Endothelial cell of hepatic sinusoid (primary cell): Measurements from ENCODE around the gene SERPINA9.
"Not testable (repeated sequence)": the region's sequence is repeated elsewhere in the genome, so short reads cannot be mapped to it uniquely, and the experiment has no call there.

Experiments used
- in situ Hi-C: cut with HindIII; loops from 2 replicates; pipeline ENCODE4 v1.10.0; 2017; ENCODE audit warnings: low sequenced_read_pairs

The SERPINA9 gene, protein sequence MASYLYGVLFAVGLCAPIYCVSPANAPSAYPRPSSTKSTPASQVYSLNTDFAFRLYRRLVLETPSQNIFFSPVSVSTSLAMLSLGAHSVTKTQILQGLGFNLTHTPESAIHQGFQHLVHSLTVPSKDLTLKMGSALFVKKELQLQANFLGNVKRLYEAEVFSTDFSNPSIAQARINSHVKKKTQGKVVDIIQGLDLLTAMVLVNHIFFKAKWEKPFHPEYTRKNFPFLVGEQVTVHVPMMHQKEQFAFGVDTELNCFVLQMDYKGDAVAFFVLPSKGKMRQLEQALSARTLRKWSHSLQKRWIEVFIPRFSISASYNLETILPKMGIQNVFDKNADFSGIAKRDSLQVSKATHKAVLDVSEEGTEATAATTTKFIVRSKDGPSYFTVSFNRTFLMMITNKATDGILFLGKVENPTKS

GRCh38 chr14:94476023-94476422, at the start of gene SERPINA9:
TSS of gene SERPINA9 (minus strand) at chr14:94476197. CDS start at chr14:94469840, 6,357 bp downstream.
- in situ Hi-C loops: no loop called here

DNA sequence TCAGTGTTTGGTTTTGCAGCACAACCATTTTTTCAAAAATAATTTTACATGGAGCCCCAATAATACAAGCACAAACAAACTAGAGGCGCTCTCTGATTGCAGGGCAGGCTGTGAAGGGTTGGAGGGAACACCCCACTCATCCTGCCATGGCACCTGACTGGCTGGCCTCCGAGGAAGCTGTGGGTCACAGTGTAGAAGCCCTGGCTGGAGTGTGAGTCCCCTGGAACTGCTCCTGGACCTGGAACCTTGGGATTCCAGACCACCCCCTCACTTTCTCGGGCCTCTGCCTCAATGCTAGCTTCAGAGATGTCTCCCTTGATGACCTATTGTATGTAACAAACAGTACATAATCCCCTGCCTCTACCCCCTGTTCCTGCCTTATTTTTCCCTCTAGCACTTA, 48.1 kb upstream of the SERPINA9 start:
- in situ Hi-C loops: no loop called here

DNA sequence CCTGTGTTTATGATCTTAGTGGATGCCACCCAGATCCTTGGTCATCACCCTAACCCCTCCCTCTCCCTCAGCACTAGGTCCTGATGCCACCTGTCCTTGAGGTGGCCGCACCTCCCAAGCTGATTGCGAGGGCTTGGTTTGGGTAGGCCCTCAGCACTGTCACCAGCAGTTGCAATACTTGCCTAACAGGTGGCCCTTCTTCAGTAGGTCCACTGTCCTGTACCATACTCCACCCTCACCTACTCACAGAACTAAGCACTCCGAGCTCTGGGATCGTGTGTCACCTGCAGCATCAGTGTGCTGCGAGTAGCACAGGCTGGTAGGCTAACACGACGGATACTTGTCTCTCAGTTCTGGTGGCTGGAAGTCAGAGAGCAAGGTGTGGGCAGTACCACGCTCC, 47.3 kb upstream of the SERPINA9 start:
- in situ Hi-C loops: no loop called here

GRCh38 chr14:94522115-94522724, 46.2 kb upstream of the SERPINA9 start:
- in situ Hi-C loops: no loop called here

DNA sequence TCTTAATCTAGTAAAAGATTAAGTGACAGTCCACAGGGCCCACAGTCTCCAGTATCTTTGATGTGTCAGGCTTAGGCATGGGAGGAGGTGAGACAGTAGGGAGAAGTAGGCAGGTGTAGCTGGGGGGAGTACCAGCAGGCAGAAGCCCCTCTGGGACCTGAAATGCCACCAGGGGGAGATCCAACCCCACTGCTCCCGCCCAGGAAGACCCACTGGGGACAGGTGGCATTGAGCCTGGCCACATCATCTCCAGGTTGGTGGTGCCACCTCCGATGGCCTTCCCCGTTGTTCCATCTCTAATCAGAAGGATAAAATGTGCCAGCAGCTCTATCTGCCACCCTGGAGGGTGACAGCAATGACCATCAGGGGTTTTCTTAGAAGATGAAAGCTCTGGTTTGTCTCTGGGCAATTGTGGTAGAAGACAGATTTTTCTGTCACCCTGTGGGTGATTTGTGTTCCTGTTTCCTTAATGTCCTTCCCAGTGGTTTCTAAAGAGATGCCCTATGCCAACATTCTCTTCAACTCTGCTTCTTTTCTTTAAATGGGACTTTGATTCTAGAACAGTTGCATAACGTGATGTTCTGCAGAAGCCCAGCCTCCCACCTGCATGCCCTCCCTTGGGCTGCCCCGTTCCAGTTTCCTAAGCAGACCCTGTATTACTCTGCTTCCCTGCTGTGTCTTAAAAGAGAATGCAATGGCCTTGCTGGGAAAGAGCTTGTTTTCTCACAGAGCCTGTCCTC, 45.5 kb upstream of the SERPINA9 start:
- in situ Hi-C loops: no loop called here

GRCh38 chr14:94517641-94518257, 41.8 kb upstream of the SERPINA9 start:
- in situ Hi-C loops: no loop called here

DNA sequence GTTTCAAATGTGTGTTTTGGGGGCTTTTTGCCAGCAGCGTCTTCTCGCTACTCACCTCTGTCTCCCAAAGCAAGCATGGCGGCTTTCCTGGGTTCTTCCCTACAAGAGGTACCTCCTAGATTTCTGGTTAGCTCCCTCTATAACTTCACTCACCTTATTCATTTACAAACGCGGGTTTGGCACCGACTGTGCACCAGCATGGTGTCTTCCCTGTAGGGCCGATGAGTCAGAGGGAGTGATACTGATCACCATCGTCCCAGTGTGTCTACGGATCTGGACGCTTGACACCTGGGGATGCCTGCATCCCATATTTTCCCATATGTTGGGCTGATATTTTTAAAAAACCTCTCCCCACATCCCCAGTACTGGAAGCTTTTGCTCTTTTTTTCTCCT, 41.2 kb upstream of the SERPINA9 start:
- in situ Hi-C loops: no loop called here

GRCh38 chr14:94515856-94516255, 39.9 kb upstream of the SERPINA9 start:
- in situ Hi-C loops: no loop called here

DNA sequence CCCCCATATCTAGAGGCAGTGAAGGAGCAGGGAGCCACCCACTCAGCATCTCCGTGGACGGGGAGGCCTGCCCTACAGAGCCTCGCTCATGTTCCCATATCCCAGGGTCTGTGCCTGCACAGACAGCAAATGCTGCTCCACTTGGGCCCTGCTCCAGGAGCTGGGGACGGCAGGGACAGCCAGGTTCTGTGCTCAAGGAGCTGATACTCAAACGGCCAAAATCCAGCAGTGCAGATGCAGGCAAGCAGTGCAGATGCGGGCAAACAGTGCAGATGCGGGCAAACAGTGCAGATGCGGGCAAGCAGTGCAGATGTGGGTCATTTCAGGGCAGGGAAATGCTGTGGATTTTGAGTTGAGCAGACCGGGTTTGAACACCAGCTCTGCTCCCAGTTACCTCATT, 39.4 kb upstream of the SERPINA9 start:
- in situ Hi-C loops: no loop called here

GRCh38 chr14:94514351-94514750, 38.4 kb upstream of the SERPINA9 start:
- in situ Hi-C loops: no loop called here

- in situ Hi-C loops: not testable (repeated sequence)
Measured at GRCh38 chr14:94510481-94510880, 34.5 kb upstream of the SERPINA9 start.

DNA sequence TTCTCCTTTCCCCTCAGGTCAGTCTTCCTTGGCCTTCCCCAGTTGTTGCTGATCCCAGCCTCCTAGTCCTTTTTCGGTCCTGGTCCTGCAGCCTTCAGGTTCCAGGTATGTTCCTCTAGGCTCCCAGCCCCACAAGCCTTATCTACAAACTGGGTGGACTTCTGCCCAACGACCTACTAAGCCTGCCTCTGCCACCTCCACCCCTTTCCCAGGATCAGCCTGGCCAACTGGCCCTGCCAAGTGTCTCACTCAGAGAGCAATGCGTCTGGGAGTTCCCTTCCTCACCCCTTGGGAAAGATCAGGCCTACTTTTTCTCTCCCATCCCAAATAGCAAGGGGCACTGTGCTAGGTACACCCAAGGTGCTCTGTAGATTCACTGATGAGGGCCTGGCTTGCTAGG, 33.4 kb upstream of the SERPINA9 start, which contains the start of gene SERPINA12:
SERPINA12 (minus strand) TSS at position 114 of the 400 bp plus-strand sequence. CDS start 11,072 bp downstream, outside the sequence.
- in situ Hi-C loops: loop anchor here (5.0 kb wide), 1 partner anchor 62 kb away; no protein-coding TSS in a partner anchor

GRCh38 chr14:94505641-94506040, 29.6 kb upstream of the SERPINA9 start:
- in situ Hi-C loops: loop anchor here (5.0 kb wide), 1 partner anchor 58 kb away; no protein-coding TSS in a partner anchor

GRCh38 chr14:94505206-94505605, 29.2 kb upstream of the SERPINA9 start:
- in situ Hi-C loops: loop anchor here (5.0 kb wide), 1 partner anchor 58 kb away; no protein-coding TSS in a partner anchor

DNA sequence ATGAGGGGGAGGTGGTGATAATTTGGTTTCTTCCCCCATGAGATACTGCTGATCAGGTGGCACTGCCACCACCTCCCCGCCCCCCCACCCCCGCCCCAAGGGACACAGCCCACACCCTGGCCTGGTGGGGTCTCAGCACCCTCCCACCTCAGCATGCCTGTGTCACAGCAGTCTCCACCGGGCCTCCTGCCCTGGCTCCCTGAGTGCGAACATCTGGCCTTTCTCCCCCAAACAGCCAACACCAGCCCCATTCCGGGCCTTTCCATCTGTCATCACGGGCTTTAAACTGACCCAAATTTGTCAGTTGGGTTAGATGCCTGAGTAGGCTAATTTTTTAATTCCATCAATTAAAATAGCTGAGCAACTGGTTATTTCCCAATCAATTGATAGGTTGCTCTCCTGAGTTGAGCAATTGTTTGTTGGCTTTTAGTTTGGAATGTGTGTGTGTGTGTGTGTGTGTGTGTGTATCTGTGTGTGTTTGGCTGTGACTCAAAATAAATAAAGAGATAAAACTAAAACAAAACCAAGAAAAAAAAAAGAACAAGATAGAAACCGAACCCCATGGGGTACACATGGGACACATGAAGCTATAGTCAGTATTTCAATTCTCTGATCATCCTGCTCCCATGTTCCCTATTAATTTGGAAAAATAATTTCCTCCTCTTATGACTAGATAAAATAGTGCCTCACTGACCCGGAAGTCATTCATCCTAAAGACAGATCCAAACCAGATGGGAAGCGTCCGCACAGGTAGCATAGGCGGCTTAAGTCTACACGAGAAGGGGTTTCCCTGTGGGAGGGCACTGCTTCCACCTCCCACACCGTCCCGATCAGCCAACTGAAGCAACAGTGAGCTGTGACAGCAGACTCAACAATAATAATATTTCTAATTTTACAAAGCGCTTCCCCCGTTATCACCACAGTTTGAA, 25.9 kb upstream of the SERPINA9 start:
- in situ Hi-C loops: no loop called here

GRCh38 chr14:94500264-94500663, 24.3 kb upstream of the SERPINA9 start:
- in situ Hi-C loops: no loop called here

DNA sequence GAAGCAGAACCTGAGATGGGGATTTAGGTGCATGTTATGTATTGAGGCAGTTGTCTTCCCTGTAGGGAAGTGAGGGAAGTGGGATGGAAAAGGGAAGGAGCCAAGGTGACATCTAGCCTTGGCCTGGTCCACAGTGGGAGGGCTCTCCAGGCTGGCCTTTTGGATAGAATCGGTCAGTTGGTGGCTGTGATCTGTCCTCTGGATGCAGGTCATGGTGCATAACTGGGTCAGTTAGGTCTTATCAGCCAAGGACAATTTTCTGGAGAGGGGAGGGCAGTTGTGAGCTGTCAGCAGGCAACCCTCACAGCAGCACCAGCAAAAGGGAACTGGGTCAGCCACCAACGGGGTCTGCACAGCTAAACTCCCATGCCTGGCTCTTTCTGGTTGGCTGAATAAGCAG, 23.7 kb upstream of the SERPINA9 start:
- in situ Hi-C loops: no loop called here

DNA sequence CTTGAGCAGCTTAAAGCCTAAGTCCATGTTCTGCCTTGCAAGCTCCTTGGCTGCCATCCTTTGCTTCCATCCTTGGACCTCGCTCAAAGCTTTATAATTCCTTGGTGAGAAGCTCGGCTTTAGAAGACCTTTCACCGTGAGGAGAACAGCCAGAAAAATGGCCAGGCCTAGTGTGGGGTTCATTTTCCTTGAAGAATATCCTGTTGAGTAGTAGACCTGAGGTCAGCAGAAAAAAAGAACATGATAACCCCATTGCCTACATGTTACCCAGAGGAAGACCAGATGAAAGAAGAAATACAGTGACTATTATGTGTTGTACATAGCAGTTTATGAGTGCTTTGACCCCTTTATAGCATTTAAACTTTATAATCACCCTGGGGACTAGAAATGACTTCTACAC, 22.2 kb upstream of the SERPINA9 start:
- in situ Hi-C loops: no loop called here

DNA sequence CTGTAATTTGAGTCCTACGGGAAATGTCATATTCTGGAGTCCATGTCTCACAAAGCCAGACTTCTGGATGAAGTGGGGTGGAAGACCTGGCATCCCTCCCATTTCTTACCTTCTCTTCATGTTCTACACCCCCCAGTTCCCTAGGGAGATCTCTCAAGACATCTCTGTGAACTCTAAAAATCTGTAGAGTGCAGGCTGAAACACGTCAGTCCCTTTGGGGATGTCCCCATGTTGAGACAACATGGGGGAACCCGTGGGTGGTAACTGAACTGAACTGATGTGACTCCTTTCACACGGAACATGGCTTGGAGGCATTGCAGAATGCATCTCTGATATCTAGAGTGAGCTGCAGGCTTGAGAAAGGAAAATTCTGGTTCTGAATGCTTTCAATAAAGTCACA, 18.1 kb upstream of the SERPINA9 start:
- in situ Hi-C loops: no loop called here

DNA sequence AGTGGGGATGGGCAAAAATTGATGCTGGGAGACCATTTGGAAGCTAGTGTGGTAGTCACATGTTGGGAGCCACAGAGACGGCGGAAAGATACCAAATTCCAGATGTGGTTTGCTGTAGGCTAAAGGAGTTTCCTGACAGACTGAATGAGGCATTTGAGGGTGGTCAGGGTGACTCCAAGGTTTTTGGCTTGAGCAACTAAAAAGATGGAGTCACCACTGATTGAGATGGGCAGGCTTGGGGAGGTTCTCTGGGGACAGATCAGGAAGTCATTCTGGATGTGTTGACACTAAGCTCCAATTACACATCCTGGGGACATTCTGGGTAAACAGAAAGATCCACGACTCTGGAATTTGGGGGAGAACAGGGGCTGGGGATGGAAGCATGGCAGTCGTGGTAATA, 15.5 kb upstream of the SERPINA9 start:
- in situ Hi-C loops: no loop called here
